GM21529 (cell line): ENCODE data around the gene MED28.
"Not testable (repeated sequence)": the region's sequence is repeated elsewhere in the genome, so short reads cannot be mapped to it uniquely, and the experiment has no call there.

ENCODE experiments used
- ATAC-seq: cut with Tn5 transposase; IDR thresholded peaks from one replicate; pipeline ENCODE4 v1.9.1; 2021; ENCODE audit not compliant: unreplicated experiment

The MED28 gene

DNA sequence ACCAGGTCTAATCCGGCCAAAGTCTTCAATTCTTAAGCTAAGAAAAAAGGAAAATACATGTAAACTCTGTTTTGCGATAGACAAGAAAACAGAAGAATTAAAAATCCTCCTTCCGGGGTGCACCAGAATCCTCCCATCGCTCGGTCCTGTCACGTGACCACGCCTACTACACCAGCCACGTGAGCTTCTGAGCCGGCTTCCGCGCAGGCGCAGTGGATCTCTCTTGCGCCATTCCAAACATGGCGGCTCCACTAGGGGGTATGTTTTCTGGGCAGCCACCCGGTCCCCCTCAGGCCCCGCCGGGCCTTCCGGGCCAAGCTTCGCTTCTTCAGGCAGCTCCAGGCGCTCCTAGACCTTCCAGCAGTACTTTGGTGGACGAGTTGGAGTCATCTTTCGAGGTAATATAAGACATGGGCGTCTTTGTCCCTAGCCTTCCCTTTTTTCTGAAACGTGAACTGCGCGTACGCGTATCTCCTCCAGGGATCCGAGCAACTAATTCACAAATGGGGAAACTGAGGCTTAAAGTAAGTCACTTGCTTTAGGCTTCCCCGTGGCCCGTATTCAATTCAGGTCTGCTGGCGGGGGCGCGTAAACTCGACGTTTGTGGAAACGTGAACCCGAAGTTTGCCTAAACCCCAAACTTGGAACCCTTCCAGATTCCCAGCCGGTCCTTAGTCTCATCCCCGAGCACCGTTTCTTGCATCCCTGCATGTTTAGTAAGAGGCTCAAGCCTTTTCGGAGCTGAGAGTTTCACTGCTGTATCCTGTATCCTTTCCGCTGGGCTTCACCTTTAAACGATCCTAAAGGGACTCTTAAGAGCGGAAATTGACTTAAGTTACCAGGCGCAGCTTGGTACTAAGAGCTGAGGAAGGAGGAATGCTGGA is at the start of gene MED28:
Gene MED28 (plus strand): TSS at position 226 of the 884 bp plus-strand sequence. CDS start 14 bp downstream, at position 240.
- peak; percentile 94 for ATAC-seq

GRCh38 chr4:17565846-17566245 is 48.6 kb upstream of the MED28 start:
- no peak for ATAC-seq

DNA sequence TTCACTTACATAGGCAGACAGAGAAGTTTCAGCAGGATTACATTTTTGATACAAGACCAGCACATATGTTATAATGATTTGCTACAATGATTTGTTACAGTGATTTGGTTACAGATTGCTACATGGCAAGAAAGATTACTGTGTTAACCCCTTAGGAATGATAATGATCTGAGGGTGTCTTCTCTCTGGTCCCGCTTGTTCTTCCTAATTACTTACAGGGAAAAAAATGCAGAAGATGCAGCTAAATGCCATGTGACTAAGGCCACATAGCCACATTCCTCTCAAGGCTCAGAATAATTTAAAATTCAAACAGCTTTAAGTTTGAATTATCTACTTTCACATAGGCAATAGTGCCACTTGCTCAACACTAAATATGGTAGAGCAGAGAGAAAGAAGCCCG is 47.2 kb upstream of the MED28 start:
- ATAC-seq = no peak

DNA sequence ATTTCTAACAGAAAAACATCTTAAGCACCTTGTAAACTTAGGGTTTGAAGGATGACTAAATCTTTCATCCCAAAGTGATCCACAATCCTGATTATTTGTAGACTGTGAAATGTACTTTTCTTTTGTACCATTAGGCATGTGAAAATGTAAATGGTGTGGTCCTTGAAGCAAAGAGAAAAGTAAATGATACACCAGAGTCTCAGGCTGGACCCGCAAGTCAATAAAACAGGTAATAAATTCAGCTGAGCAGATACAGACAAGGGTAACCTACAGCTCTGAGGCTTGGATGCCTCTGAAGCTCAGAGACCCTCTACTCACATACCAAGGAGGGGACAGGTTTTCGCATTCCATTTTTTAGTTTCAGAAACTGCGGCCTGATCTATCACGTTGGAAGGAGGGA is 40.2 kb upstream of the MED28 start:
- ATAC-seq = no peak

DNA sequence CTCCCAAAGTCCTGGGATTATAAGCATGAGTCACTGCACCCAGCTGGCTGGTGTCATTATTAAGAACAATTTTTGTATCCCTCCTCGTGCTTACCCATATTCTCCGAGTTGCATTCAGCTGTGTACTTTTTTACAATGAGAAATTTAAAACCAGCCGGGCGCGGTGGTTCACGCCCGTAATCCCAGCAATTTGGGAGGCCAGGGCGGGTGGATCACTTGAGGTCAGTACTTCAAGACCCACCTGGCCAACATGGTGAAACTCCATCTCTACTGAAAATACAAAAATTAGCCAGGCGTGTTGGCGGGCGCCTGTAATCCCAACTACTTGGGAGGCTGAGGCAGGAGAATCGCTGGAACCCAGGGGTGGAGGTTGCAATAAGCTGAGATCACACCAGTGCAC is 39.3 kb upstream of the MED28 start:
- not testable (repeated sequence) for ATAC-seq

- ATAC-seq = peak; percentile 80
Observed at GRCh38 chr4:17576932-17577664, 37.3 kb upstream of the MED28 start, which contains the start of gene LAP3. TSS of gene LAP3 (plus strand) at chr4:17577198. CDS start at chr4:17577466, 268 bp downstream.

DNA sequence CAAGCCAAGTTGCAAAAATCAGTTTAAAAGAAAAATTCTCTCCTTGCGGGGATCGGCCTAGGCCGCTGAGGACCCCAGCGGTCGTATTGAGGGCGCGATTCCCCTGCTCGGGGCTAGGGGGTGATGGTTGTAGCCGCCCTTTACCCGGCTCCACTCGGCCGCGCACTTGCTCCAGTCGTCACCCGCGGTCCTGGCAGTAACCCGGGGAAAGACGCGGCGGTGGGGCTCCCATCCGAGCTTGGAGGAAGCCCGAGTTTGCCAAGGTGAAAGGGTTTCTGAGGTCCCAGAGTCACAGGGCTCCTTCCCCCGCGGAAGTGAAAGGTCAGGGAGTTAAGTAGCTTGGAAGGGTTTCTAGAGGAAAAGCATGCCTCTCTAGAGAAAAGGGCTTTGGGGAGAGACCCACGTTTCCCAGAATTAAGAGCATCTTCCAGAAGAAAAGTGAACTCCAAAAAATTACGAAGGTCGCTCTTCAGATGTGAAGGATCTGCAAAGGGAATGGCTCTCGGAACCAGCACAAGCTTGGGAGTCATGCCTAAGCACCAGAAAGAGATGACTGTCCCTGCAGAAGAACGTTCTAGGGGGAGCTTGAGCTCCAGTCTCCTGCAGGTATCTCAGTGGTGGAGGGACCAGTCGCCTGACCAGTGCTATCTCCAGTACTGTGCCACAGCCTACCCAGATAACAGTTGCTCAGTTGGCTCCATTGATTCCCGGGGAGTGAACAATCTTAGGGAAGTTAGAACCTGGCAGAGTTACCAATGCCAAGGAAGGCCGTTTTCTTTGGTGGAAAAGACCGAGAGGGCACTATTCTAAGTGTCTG is 36.6 kb upstream of the MED28 start:
- ATAC-seq = peak; percentile 5

- ATAC-seq = peak; percentile 33
Observed at GRCh38 chr4:17578482-17578891, 36.0 kb upstream of the MED28 start.

DNA sequence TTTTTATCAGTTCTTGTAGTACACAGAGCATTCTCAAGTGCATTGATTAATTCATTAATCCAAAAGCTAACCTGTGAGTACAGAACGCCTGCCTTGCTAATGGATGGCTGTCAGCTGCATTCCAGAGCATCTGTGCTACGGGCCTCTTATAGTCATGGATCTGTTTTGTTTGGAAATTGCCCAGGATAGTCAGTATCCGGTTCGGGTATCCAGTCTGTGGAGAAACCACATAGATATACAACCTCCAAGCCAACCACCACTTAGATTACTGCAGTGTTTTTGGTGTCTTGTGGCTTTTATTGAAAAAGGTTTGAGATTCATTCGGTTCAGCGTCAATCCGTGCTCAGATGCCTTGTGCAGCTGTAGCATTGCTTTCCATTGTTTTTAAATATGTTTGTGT is 33.5 kb upstream of the MED28 start:
- no peak for ATAC-seq

DNA sequence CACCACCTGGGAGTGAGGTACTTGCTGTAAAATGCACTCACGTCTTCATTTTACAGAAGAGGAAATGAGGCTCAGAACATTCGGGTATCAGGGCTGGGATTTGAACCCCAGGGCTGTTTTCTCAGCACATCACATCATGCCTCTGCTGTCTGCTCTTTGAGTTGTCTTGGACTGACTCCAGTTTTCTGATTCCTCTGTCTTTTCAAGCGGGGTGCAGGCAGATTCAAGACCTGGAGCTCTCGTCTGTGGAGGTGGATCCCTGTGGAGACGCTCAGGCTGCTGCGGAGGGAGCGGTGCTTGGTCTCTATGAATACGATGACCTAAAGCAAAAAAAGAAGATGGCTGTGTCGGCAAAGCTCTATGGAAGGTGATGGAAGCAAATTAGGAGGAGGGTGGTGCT is 31.2 kb upstream of the MED28 start:
- no peak for ATAC-seq

GRCh38 chr4:17583941-17584340 is 30.5 kb upstream of the MED28 start:
- no peak for ATAC-seq

- ATAC-seq = no peak
Observed at GRCh38 chr4:17584521-17585213, 29.8 kb upstream of the MED28 start.

DNA sequence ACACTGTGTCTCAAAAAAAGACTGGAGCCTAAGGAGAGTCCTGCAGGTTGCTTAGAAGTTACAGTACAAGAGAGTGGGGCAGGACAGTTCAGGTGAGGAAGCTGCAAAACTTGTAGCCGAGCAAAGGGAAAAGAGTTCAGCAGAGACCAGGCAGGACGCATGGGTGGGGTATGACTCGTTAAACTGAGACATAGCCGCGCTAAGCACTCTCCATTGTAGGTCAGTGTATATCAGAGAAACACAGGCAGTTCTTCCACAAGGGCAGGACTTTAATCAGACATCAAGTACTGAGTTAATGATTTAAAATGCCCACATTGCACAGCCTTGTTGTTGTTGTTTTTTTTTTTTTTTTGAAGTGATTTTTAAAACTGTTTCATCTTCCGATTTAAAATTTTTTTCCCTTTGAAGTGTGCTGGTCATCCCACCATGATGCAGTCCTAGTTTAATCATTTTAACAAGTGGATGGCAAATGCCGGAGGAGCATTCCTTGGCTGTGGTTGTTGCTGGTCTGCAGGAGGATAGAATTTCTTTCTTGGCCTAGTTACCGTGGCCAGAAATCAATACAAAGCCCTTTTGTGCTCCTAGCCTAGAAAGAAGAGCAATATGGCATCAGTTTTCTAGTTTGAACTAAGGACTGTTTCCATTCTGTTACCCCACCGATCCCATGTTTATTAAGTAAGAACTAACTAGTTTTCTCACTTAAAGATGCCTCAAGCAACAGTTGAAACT is 27.2 kb upstream of the MED28 start:
- no peak for ATAC-seq

GRCh38 chr4:17589355-17589754 is 25.1 kb upstream of the MED28 start:
- no peak for ATAC-seq

DNA sequence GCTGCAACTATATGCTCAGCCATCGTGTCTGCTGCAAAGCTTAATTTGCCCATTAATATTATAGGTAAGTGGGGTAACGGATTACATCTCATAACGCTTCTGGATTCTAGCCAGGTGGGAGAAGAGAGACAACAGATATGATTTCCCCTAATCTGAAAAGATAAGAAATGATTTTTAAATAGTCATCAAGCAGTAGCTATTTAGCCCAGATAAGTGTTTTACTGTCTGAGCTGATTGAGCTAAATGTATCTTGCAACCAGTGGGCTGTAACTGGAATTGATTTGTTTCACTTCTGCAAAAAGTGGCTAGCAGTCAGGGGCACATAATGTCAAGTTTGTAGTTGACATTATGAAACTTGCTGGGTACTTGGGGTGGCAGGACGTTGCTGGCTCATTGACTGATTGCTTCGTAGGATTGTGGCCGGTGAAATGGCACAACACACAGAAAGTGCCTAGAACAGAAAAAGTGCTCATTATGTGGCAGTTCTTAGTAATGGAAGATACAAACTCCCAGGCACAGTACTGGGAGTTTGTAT is 18.9 kb upstream of the MED28 start:
- ATAC-seq = peak; percentile 85

GRCh38 chr4:17597517-17597916 is 16.9 kb upstream of the MED28 start:
- no peak for ATAC-seq

DNA sequence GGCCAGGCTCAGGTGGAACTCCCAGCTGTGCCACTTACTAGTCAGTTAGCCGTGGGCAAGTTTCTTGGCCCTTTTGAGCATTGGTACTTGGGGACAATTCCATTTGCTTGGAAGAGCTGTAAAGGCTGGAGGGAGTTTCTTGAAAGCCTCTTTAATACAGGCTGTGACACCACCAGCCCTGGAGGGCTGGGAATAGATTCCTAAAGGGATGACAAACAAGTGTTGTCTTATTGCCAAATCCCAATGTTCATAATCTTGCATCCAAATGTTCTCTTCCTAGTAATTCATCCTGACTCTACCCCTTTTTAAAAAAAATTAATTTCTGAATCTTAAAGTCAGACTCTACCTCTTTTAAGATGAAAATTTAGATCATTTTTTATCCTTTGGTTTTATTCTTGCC is 14.6 kb upstream of the MED28 start:
- ATAC-seq = no peak

DNA sequence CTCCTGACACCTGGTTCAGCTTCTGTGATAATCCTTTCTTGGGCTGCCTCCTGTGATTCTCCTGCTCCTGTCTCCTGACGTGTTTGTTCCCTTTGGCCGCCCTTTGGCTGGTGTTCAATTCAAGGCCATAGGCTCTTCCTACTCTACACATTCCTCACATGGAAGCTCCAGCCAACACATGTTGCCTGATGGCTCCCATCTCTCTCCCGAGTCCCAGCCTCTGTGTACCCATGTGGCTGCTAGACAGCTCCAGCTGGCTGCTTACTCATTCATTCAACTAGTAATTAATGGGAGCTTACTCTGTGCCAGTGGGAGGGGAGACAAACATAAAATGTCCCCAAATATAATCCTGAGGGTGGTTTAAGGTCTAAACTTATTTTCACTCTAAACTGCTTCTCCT is 9.2 kb upstream of the MED28 start:
- ATAC-seq = no peak

GRCh38 chr4:17613761-17614415 is 553 bp upstream of the MED28 start:
- peak; percentile 54 for ATAC-seq
